NCI-H2171 treated with DMSO at 0.1 percent for 48 hours (cell line): ENCODE results near the gene LTBP1.

Experiments used
- DNase-seq: peaks from one replicate; lab custom pipeline; 2025; lab: John Stamatoyannopoulos, UW

The LTBP1 gene

DNA sequence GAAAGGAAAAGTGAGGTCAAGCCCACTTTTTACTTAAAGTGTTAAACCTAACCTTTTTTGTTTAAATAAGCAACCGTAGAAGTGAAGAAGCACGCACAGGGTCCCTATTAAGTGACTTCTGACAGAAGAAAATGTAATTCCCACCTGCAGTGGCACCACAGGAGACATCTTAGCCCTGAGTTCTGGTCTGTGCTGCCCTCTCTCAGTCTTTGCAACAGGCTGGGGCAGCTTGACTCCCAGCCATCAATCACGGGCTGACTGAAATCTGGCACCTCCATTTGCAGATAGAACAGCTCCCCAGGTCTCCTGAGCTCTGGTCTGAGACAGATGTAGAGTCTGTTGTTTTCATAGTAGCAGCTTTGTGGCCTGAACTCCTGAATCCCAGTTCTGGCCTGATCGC lies 170.0 kb downstream of the LTBP1 start:
- peak; percentile 37 for DNase-seq

DNA sequence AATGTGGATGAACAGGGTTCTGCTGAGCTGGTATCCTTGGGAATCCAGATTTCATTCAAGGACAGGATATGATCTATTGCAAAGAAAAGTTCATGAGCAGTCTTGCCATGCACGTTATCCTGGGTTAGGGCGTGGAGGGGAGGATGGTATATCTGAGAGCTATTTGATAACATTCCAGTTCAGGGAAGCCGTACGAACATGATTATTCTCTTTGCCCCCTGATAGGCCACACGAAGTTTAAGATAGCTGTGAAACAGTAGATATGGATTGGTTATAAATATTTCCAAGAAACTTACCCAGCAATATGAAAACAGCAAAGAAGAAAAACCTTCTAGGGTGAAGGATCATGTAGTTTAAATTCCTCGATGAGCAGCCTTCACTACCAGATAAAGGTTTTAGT lies 171.9 kb downstream of the LTBP1 start:
- no peak for DNase-seq

DNA sequence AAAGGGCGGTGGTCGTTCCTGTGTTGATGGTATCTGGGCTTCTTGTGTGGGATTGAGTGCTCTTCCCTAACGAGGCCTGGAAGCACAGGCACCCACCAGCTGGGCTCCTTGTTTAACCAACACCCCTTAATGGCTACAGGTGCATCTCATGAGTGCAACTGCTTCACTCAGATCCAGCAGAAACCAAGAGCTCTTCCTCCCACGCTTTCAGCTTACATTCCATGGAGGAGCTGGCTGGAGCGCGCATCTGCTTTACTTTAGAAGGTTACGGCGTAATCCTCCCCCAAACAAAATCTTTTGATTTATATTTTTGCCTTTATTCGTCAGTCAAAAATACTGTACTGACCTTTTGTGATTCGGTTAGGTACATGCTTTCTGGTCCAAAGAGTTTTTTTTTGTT lies 174.7 kb downstream of the LTBP1 start:
- no peak for DNase-seq

DNA sequence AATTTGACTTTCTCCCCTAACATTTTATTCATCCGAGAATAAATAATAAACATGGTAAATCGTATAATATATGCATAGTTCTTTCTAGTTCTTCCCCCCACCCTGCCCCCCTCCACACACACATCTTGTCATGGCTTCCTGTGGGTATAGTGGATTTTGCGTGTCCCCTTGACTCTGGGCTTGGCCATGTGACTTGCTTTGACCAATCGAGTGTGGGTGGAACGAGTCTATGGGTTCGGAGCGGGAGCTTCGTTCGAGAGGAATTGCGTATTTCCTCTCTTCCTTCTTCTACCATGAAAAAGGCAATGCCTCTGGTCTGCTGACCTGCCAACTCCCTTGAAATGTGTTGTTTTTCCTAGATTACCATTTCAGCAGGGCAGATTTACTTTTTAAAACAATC lies 175.2 kb downstream of the LTBP1 start:
- no peak for DNase-seq

DNA sequence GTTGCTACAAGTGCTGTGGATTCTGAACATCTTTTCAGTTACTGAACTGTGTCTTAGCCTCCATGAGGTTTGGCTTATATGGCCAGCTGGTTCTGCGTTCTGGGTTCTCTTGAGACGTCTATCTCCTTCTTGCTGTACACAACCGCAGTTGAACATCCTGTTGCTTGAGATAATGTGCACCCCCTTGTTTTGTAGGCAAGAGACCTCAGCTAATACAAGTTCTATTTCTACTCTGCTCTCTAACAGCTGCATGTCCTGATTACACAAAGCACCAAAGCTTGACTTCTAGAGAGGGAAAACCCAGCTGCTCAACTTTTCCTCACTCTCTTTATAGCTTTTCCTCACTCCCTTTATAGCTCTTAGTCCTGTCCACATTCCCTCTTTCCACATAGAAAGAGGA lies 176.0 kb downstream of the LTBP1 start:
- no peak for DNase-seq

DNA sequence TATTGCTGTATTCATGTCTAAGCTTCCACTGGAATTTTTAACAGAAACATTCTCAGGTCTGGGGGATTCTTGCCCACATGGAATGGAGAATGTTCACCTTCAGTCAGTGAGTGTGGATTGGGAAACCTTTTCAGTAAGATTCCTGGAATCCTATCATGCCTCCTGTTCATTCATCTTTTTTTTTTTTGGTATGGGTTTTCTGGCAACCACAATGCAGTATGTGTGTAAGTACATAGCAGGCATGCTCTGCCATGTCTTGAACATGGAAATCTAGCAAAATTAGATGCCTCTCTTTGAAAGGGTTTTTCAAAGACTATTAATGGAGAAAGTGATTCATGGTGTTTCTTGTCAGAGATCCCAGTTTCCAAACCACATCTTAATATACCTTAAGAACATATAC lies 176.5 kb downstream of the LTBP1 start:
- no peak for DNase-seq

DNA sequence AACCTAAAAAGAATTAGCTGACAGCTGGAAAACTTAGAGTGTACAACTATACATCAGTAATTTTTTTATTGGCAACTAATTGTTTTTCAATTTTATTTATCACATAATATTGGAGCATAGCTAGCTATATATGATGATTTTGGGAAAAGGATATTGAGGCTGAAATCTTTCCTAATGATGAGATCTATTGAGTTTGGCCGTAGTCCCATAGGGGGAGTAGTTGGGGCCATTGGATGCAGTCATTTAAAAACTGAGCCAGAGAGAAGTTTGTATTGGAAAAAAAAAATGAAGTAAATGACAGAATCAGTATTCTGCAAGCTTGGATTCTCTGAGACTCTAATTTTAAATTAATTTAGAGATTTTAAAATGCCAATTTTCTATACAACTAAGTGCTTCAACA lies 179.8 kb downstream of the LTBP1 start:
- DNase-seq, result no peak

DNA sequence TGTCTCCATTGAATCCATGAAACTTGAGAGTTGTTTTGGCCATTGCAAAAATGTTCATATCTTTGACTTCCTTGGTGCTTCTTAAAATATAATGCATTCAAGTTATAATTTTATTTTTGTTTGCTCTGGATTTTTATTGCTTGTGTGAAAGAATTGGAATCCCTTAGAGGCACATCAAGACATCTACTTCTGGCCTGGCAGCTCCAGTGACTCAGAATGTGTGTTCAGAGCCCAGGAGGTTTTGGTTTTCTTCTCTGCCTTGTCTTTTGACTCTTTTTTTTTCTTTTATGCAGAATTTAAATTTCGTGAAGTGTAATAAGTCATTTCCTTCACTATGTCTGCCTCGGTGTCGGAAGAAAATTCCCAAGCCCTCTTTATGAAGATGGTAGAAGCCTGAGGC lies 180.2 kb downstream of the LTBP1 start:
- DNase-seq, result no peak

DNA sequence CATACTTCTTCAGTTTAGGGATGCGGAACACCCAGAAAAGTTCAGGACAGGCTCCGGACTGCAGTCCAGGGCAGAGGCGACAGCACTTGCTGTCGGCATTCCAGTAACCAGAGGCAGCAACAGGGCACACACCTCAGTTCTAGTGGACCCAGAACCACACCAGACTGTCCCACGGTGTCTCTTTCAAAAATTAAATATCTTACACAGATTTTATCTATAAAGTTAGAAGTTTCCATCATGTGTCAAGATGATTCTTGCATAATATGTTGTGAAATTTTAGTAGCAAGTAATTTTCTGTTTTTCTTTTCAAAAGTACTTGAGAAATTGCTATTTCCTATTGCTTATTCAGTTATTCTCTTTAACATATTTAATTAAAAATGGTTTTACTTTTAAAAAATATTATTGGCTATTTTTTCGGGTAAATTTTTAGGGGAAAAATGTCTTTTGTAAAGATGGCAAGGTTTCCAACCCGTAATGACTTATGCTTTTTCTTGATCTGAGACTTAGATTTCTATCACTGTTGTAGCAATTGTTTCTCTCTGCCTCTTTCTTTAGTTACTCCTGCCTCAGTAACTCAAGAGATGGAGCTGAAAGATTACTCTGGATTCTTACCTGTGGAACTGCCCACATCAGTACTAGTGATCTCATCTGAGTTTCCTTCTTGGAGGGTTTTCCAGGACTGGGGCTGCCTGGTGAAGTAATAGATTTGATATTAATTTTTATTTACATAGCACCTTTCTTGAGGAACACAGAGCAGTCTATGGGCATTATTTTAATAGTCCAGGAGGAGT lies 182.7 kb downstream of the LTBP1 start:
- DNase-seq, result no peak

DNA sequence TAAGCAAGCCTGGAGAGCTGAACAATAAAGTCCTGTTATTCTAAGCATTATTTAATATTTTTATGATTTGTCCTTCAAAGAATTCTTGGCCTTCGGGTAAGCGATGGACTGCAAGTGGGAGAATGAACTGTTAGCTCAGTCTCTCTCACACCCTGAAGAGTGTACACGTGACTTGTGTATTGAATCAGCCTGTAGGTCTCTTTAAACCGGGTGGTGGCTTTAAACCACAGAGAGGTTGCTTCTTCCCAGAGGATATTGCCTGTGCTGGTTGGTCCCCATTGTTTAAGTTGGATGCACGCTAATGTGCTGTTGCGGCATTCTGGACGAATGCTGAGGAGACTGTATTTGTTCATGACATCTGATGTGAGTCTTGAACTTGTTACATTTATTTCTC lies 183.3 kb downstream of the LTBP1 start:
- no peak for DNase-seq

DNA sequence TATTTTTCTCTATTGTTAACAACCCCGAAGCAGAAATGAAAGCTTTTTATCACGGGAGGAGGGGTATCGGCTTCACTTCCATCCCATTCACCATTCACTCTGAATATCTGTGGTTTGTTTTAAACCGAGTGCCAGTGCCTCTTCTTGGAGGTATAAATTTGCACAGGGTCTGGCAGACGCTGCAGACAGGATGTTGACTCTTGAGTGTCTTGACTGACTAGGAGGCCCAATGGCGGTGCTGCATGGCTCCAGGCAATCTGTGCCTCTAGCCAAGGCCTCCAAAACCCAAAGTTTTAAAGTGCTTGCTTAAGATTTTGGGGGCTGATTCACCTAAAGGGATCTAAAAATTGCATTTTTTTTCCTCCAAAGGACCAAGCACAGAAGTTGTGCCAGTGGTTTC lies 183.8 kb downstream of the LTBP1 start:
- no peak for DNase-seq

DNA sequence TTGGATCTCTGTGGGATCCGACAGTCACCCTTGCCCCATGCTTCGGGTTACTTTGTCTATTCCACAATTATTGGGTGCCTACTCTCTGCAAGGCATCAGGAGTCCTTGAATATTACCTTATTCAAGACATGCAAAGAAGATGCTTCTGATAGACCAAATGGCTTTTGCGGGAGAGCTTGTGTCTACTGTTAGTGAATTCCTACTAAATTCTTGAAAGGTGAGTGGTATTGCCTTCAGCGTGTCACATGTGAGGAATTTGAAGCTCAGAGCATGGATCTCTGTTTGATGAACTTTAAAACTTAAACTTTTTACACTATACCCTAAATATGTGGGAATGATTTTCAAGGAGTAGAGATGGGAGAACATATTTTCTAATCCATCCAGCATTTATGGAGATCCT lies 184.4 kb downstream of the LTBP1 start:
- no peak for DNase-seq

DNA sequence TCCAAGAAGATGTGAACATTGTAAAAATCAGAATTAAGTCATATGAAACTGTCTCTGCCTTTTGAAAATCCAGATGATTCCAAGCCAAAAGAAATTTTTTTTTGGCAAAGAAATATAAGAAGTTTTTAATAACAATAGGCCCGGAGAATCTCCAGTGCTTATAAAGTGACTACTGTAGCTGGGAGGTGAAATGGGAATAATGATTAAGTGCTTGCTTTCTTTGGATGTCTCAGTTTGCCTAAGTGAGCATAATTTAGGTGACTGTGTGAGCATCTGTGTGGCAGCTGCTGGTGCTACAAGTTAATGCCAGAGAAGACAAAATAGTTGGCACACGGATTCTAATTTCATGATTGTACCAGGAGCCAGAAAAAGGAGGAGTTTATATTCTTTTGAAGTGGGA lies 185.0 kb downstream of the LTBP1 start:
- DNase-seq, result peak; percentile 33

DNA sequence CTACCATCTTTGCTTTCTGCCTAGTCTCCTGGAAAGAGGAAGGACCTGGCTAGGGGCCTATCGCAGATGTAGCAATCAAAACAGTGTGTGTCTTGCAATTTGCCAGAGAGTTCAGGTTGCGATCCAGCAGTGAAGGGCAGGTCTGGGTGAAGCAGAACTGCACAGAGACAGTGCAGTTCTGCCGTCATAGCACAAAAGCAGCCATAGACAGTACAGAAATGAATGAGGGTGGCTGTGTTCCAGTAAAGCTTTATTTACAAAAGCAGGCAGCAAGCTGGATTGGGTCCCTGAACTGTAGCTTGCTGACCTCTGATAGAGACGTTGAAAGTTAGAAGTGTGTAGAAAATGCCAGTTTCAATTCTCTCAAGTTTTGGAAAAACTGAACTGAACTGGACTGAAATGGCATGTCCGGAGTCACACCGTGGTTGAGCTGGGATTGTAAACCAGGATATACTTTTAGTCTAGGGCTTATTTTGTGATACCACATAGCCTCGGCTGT lies 186.8 kb downstream of the LTBP1 start:
- DNase-seq, result no peak

DNA sequence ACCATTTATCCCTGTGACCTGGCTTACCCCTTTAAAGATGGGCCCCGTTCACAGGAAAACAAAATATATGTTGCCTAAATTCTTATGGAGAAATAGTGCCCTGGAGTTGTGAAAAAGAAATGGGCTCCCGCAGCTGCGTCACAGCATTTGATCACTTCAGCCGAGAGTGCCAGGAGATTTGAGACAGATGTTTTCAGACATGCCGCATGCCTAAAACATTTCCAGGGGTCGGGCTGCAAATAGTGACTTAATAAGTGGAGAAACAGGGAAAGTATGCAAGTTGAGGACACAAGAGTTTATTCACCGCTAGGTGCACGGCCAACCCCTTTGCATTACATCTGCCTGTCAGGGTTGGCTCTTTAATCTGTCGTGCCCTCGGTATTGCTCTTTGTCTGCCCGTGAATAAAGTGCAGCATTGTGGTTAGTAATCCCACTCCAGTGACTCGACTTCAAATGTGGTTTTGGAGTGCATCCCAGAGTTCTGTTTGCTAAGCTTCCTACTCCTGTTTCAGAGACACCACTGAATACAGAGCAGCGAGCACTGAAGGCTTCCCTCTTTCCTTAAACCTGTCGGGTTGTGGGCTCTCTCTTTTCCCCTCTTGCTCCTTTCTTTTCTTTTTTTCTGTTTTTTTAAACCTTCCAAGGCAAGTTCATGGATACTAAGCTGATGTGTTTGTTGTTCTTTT lies 187.5 kb downstream of the LTBP1 start:
- DNase-seq, result peak; percentile 60

DNA sequence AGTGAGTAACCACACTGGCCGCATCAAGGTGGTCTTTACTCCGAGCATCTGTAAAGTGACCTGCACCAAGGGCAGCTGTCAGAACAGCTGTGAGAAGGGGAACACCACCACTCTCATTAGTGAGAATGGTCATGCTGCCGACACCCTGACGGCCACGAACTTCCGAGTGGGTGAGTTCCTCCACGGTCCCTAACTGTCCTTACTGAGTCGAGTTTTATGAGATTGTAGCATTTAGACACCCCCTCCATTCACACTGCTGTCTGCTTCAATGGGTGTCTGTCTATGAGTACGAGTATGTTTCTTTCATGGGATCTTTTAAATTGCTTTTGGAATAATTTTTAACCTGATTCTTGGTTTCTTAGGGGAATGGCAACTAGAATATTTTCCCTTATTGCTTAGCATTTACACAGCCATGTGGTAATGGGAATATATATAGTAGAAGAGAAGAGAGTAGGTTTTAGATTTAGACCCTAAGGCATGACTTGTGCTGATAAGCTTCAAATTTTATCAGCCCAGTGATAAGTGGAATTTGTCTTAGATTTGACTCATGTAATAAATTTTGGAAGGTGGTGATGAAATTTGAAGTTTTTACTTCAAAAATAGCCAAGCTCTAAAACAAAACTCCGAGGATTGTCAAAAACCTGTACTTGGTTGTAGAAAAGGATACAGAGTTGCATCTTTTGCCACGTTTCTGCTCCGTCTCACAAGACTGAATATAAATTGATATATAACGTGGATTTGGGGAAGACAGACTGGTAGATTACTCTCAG lies 188.2 kb downstream of the LTBP1 start:
- no peak for DNase-seq

DNA sequence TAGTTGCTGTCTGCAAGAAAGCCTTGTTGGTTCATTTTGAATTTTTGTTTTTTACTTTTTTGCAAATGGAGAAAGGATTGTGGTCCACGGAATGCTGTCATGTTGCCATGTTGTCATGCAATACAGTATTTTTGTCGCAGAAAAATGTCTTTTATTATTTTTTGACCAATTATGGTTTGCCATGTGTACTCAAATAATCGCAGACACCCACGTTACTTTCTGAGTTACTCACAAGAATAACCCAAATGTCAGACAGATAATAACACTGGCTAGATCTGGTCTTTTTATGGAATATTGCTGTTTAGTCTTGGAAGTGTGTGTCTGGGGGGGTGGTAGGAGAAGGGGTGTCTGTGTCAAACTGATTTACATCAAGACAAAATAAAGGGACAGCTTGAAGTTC lies 188.9 kb downstream of the LTBP1 start:
- DNase-seq, result no peak

DNA sequence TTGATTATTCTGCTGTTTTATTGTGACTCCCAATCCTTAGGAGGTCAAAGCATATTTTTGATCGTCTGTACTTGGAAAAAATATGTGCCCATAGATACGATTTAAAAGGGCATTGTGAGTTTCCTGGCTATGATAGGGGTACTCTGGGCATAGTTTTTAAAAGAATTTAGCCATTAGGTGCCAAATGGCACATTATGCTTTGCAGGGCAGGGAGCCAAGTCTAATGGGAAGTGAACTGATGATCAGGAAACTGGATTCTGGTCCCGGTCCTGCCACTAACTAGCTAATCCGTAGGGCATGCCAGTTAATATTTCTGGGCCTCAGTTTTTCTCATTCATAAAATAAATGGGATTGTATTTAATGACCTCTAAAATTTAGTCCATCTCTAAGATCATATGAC lies 189.3 kb downstream of the LTBP1 start:
- DNase-seq, result no peak

DNA sequence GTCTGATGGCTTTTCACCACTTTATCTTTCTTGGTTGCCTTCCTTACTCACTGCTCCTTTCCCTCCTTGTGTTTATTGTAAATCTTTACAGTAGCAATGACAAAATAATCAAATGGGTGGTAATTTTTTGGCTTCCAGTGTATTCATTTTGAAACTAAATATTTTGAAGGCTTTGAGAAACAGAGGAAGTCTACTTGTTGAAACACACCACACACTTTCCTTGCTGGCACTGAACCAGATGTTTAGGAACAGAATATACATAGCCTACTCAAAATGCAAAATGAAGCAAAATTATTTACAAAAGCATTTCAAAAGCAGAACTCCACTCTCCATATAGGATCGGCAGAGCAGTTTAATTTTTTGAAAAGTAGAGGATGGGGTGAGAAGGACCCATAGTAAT lies 189.8 kb downstream of the LTBP1 start:
- no peak for DNase-seq

DNA sequence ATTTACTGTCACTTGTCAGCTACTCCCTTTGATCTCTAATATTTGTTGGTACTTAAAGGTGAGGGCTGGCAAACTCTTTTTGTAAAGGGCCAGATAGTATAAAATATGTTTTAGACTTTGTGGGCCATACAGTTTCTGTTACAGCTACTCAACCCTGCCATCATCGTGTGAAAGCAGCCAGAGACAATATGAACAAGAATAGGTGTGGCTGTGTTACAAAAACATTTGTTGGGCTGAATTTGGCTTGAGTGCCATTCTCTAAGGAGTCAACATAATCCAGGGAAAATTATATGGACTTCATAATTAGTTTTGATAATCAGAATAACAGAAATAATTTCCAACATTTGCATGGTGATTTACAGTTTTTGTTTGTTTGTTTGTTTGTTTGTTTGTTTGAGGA lies 190.6 kb downstream of the LTBP1 start:
- no peak for DNase-seq

DNA sequence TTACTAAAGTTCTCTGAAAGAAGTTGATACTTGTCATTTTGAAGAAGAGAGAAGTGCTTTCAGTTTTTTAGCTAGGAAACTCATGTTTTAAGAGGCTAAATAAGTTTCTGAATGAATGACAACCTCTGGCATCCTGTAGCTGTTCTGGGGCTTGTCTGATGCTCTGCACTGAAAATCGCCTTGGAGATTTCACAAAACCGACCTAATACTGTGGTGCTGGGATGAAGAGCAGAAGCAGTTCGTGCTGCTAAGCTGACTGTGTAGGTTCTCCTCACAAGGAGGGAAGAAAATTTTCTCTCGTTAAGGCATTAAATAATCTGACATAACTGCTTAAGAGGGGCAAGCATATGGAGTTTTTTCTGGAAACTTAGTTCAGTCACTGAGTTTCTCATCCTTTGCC lies 193.2 kb downstream of the LTBP1 start:
- no peak for DNase-seq

DNA sequence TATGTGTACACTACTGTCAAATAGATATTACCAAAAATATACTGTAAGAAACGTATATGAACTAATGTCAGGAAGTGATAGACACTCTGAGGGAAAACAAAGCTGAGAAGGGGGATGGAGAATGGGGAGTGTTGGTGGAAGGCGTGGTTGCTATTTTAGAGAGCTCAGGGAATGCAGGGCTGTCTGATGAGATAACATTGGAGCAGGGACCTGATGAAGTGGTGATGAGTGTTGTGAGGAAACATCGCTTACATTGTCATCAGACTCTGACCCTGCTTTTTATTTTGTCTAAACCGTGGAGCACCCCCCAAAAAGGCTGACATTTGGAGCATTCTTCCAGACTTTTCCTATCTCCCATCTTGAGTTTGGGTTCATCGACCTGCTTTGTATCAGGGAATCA lies 194.7 kb downstream of the LTBP1 start:
- no peak for DNase-seq

DNA sequence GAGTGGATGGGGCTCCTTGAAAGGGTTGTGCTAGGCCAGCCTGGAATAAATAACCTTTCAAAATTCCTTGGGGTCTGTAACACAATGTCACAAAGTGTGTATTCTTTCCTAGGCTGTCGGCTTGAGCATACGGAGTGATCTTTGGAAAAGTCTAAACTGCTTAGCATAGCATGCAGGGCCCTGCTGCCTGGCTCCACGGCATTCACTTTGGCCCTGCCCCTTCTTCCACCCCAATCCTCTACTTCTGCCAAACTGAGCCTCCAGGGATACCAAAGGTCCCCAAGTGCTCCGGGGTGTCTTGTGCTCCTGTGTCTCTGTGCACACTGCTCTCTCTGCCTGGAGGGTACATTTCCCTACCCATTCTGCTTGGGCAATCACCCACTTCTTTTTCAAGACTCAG lies 196.1 kb downstream of the LTBP1 start:
- DNase-seq, result no peak
